Naive thymus-derived CD8-positive, alpha-beta T cell (primary cell): Measurements from ENCODE around the gene RGS3. TPM values are rescaled to one million over a fixed set of nuclear protein-coding genes. Genes with fewer than 3 reads are reported as not detected.
A peak's percentile ranks its signal among the peaks of the same experiment; 100 is the strongest.

ENCODE experiments used
- ATAC-seq, 2 donors: fragments of 150-1000 bp; cut with Tn5 transposase in 1 of 2; sonication (Bioruptor Pico), chemical (Tn5 transposase) in 1 of 2; 1 replicate in 1 of 2; 2 replicates in 1 of 2; pipeline ENCODE4 v1.10.0; 2021; ENCODE audit warnings: mild to moderate bottlenecking in 2 of 2, moderate library complexity in 2 of 2
- POLR2A ChIA-PET: fragments of 350-600 bp; sonication (Branson Sonifier 250); formaldehyde crosslinking; loops from one replicate; lab custom pipeline; 2021; ENCODE audit warnings: antibody characterized with exemption; lab: Charles Lee
- DNase-seq, 10 donors: peaks; one replicate each; pipeline versions ENCODE4 v3.0.0 to v3.0.0-alpha.2; 2020 to 2022
- H3K27ac Mint-ChIP-seq, 10 donors: one replicate each; pipeline ENCODE4 v1.8.0; 2020 to 2022; ENCODE audit warnings: mild to moderate bottlenecking in 10 of 10, mixed read lengths in 10 of 10, moderate library complexity in 4 of 10, inconsistent platforms in 1 of 10
- H3K27me3 Mint-ChIP-seq, 5 donors: one replicate each; pipeline ENCODE4 v1.8.0; 2021 to 2022; ENCODE audit warnings: mixed read lengths in 5 of 5
- H3K36me3 Mint-ChIP-seq, 3 donors: one replicate each; pipeline ENCODE4 v1.8.0; 2020 to 2022; ENCODE audit warnings: mixed read lengths in 3 of 3, mild to moderate bottlenecking in 2 of 3, inconsistent platforms in 1 of 3
- H3K4me1 Mint-ChIP-seq, 4 donors: one replicate each; pipeline ENCODE4 v1.8.0; 2021 to 2022; ENCODE audit warnings: mixed read lengths in 4 of 4
- H3K4me3 Mint-ChIP-seq, 10 donors: one replicate each; pipeline ENCODE4 v1.8.0; 2020 to 2022; ENCODE audit warnings: mild to moderate bottlenecking in 10 of 10, mixed read lengths in 10 of 10, moderate library complexity in 6 of 10, inconsistent platforms in 1 of 10
- H3K9me3 Mint-ChIP-seq, 9 donors: one replicate each; pipeline ENCODE4 v1.8.0; 2020 to 2022; ENCODE audit warnings: mixed read lengths in 9 of 9, mild to moderate bottlenecking in 3 of 9, inconsistent platforms in 1 of 9, moderate library complexity in 1 of 9
- polyA plus RNA-seq, 3 donors: library from polyadenylated mRNA; unstranded; fragments of 300-500 nt; fragmentation: Illumina TruSeq; gene quantifications; one replicate each; pipeline ENCODE4 v1.2.3, GENCODE V29; 2021
- total RNA-seq, 8 experiments: library from RNA in 2 of 8; stranded (reverse) in 2 of 8; gene quantifications; one replicate each; pipeline ENCODE4 v1.2.3 and lab custom pipeline; 2021 to 2026

Gene RGS3
- total and polyA plus RNA-seq, 5 experiments from 2014 or later = 17.9 to 33.4 (median 27.8) TPM

- no peak overlapping the region for H3K4me3 Mint-ChIP-seq
- H3K27ac Mint-ChIP-seq = peak overlapping the region in 3 of 10 donors; percentile 6 to 75 (median 22)
- DNase-seq (peak in 1 of 10 donors; percentile 60), ATAC-seq (no peak)
- peaks cover 0 to 2% (median 0%) of the 10 kb centered on the region in 3 donors for H3K36me3 Mint-ChIP-seq
- H3K9me3 Mint-ChIP-seq = no peaks in the 10 kb centered on the region
- peaks cover 24 to 55% (median 53%) of the 10 kb centered on the region in 4 donors for H3K4me1 Mint-ChIP-seq
- H3K27me3 Mint-ChIP-seq = no peaks in the 10 kb centered on the region
- POLR2A ChIA-PET = no interaction called here
Observed at GRCh38 chr9:113564498-113565237, 101.1 kb downstream of the RGS3 start.

- ATAC-seq = no peak
- Mint-ChIP-seq H3K4me1 (peaks cover 22 to 53% (median 44%) of the 10 kb centered on the region in 4 donors), H3K36me3 (no peaks in the 10 kb centered on the region), H3K9me3 (no peaks in the 10 kb centered on the region), H3K27me3 (no peaks in the 10 kb centered on the region), H3K27ac (peak overlapping the region in 4 of 10 donors; percentile 56 to 80 (median 59)), H3K4me3 (peak overlapping the region in 1 of 10 donors; percentile 33)
- peak in 1 of 10 donors; percentile 19 for DNase-seq
- POLR2A ChIA-PET = interaction anchor here (0.5 to 1.1 kb wide), 3 partner anchors 12 to 155 kb away, joined by 3 read pairs; no protein-coding TSS in a partner anchor
Observed at GRCh38 chr9:113566016-113566711, 102.6 kb downstream of the RGS3 start.

GRCh38 chr9:113566712-113567071 lies 103.2 kb downstream of the RGS3 start:
- no peak overlapping the region for H3K27ac Mint-ChIP-seq
- DNase-seq (peak in 1 of 10 donors; percentile 1), ATAC-seq (no peak)
- H3K4me1 Mint-ChIP-seq = peaks cover 22 to 52% (median 46%) of the 10 kb centered on the region in 4 donors
- POLR2A ChIA-PET = interaction anchor here (1.1 kb wide), 1 partner anchor 11 kb away, joined by 3 read pairs; no protein-coding TSS in a partner anchor
- no peaks in the 10 kb centered on the region for H3K36me3 Mint-ChIP-seq
- no peaks in the 10 kb centered on the region for H3K9me3 Mint-ChIP-seq
- H3K4me3 Mint-ChIP-seq = no peak overlapping the region
- no peaks in the 10 kb centered on the region for H3K27me3 Mint-ChIP-seq

GRCh38 chr9:113567361-113568080 lies 104.0 kb downstream of the RGS3 start:
- DNase-seq (peak in 1 of 10 donors; percentile 30), ATAC-seq (no peak)
- Mint-ChIP-seq H3K4me1 (peaks cover 27 to 57% (median 51%) of the 10 kb centered on the region in 4 donors), H3K36me3 (no peaks in the 10 kb centered on the region), H3K4me3 (no peak overlapping the region), H3K9me3 (no peaks in the 10 kb centered on the region), H3K27ac (peak overlapping the region in 3 of 10 donors; percentile 20 to 46 (median 44)), H3K27me3 (no peaks in the 10 kb centered on the region)
- POLR2A ChIA-PET = interaction anchor here (1.1 kb wide), 1 partner anchor 11 kb away, joined by 3 read pairs; no protein-coding TSS in a partner anchor

GRCh38 chr9:113568081-113568435 lies 104.5 kb downstream of the RGS3 start:
- H3K27ac Mint-ChIP-seq = peak overlapping the region in 2 of 10 donors; percentile 11 to 44
- H3K4me3 Mint-ChIP-seq = no peak overlapping the region
- H3K9me3 Mint-ChIP-seq = no peaks in the 10 kb centered on the region
- DNase-seq (peak in 1 of 10 donors; percentile 50), ATAC-seq (no peak)
- H3K36me3 Mint-ChIP-seq = no peaks in the 10 kb centered on the region
- no peaks in the 10 kb centered on the region for H3K27me3 Mint-ChIP-seq
- POLR2A ChIA-PET = no interaction called here
- H3K4me1 Mint-ChIP-seq = peaks cover 29 to 62% (median 54%) of the 10 kb centered on the region in 4 donors

- POLR2A ChIA-PET = interaction anchor here (1.0 kb wide), 1 partner anchor 10 kb away, joined by 3 read pairs; no protein-coding TSS in a partner anchor
Observed at GRCh38 chr9:113568571-113569321, 105.2 kb downstream of the RGS3 start.

GRCh38 chr9:113569472-113570060 lies 106.0 kb downstream of the RGS3 start:
- Mint-ChIP-seq H3K36me3 (no peaks in the 10 kb centered on the region), H3K4me3 (no peak overlapping the region), H3K27me3 (no peaks in the 10 kb centered on the region), H3K27ac (peak overlapping the region in 9 of 10 donors; percentile 31 to 89 (median 62)), H3K9me3 (no peaks in the 10 kb centered on the region), H3K4me1 (peaks cover 33 to 65% (median 58%) of the 10 kb centered on the region in 4 donors)
- DNase-seq = peak in 1 of 10 donors; percentile 18
- no peak for ATAC-seq
- POLR2A ChIA-PET = no interaction called here

More at GRCh38 chr9:113568571-113569321, 105.2 kb downstream of the RGS3 start:
- peaks cover 25 to 62% (median 54%) of the 10 kb centered on the region in 4 donors for H3K4me1 Mint-ChIP-seq
- H3K9me3 Mint-ChIP-seq = no peaks in the 10 kb centered on the region
- peak in 1 of 10 donors; percentile 50 for DNase-seq
- no peaks in the 10 kb centered on the region for H3K36me3 Mint-ChIP-seq
- H3K27me3 Mint-ChIP-seq = no peaks in the 10 kb centered on the region
- no peak for ATAC-seq
- peak overlapping the region in 1 of 10 donors; percentile 14 for H3K4me3 Mint-ChIP-seq
- H3K27ac Mint-ChIP-seq = peak overlapping the region in 7 of 10 donors; percentile 31 to 89 (median 49)

- POLR2A ChIA-PET = no interaction called here
- peak in 1 of 10 donors; percentile 37 for DNase-seq
- Mint-ChIP-seq H3K9me3 (no peaks in the 10 kb centered on the region), H3K27me3 (no peaks in the 10 kb centered on the region), H3K4me3 (no peak overlapping the region), H3K36me3 (no peaks in the 10 kb centered on the region), H3K27ac (peak overlapping the region in 7 of 10 donors; percentile 20 to 88 (median 62)), H3K4me1 (peaks cover 33 to 65% (median 57%) of the 10 kb centered on the region in 4 donors)
- ATAC-seq = no peak
Observed at GRCh38 chr9:113570106-113570505, 106.6 kb downstream of the RGS3 start.

GRCh38 chr9:113570749-113571711 lies 107.5 kb downstream of the RGS3 start:
- peak overlapping the region in 6 of 10 donors; percentile 16 to 67 (median 45) for H3K27ac Mint-ChIP-seq
- H3K9me3 Mint-ChIP-seq = no peaks in the 10 kb centered on the region
- POLR2A ChIA-PET = no interaction called here
- H3K27me3 Mint-ChIP-seq = no peaks in the 10 kb centered on the region
- H3K4me3 Mint-ChIP-seq = no peak overlapping the region
- H3K36me3 Mint-ChIP-seq = no peaks in the 10 kb centered on the region
- H3K4me1 Mint-ChIP-seq = peaks cover 38 to 64% (median 59%) of the 10 kb centered on the region in 4 donors
- ATAC-seq = no peak
- DNase-seq = peak in 1 of 10 donors; percentile 21

GRCh38 chr9:113572076-113572861 lies 108.7 kb downstream of the RGS3 start:
- H3K27me3 Mint-ChIP-seq = no peaks in the 10 kb centered on the region
- POLR2A ChIA-PET = interaction anchor here (1.7 kb wide), 1 partner anchor 48 kb away, joined by 5 read pairs; no protein-coding TSS in a partner anchor

More at GRCh38 chr9:113572076-113572861, 108.7 kb downstream of the RGS3 start:
- Mint-ChIP-seq H3K27ac (peak overlapping the region in 9 of 10 donors; percentile 26 to 88 (median 57)), H3K4me3 (no peak overlapping the region), H3K9me3 (no peaks in the 10 kb centered on the region), H3K4me1 (peaks cover 40 to 73% (median 65%) of the 10 kb centered on the region in 4 donors), H3K36me3 (no peaks in the 10 kb centered on the region)
- ATAC-seq (no peak), DNase-seq (peak in 1 of 10 donors; percentile 24)
